COR-L47 (cell line): ENCODE data around the gene CXCL11.
"Not testable (repeated sequence)": the region's sequence is repeated elsewhere in the genome, so short reads cannot be mapped to it uniquely, and the experiment has no call there.

Experiments
- DNase-seq: peaks from one replicate; lab custom pipeline; 2025; lab: John Stamatoyannopoulos, UW

Gene CXCL11

DNA sequence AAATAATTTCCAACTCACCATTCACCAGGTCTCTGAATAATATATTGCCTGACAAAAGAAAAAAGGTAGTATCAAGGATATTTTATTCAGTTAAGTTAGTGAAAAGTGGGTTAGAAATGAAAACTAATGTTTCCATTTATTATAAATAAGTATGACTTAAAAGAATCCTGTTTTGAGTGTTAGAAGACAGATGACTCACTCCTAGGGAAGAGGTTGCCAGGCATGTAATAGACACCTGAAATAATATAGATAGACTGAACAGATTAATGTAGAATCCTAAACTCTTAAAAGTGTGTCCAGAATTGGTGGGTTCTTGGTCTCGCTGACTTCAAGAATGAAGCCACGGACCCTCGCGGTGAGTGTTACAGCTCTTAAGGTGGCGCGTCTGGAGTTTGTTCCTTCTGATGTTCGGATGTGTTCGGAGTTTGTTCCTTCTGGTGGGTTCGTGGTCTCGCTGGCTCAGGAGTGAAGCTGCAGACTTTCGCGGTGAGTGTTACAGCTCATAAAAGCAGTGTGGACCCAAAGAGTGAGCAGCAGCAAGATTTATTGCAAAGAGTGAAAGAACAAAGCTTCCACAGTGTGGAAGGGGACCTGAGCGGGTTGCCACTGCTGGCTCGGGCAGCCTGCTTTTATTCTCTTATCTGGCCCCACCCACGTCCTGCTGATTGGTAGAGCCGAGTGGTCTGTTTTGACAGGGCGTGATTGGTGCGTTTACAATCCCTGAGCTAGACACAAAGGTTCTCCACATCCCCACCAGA, 6.5 kb upstream of the CXCL11 start:
- DNase-seq, result not testable (repeated sequence)

DNA sequence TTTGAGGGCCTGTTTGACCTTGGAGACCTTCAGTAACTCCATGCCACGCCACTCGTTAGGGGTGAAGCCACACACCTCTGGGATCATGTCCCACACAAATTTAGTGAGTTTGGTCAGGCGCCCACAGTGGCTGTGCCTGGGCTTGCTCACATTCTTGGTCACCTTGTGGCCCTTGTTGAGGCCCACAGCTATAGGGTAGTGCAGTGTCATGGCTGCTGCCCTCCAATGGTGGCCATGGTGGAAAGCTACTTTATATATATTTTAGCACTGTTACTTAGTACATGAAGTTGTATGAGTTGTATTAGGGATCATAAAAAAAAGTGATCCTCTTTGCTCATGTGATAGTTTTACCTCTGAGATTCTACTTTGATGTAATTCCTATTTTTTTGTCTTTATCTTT, 985 bp upstream of the CXCL11 start:
- no peak for DNase-seq

DNA sequence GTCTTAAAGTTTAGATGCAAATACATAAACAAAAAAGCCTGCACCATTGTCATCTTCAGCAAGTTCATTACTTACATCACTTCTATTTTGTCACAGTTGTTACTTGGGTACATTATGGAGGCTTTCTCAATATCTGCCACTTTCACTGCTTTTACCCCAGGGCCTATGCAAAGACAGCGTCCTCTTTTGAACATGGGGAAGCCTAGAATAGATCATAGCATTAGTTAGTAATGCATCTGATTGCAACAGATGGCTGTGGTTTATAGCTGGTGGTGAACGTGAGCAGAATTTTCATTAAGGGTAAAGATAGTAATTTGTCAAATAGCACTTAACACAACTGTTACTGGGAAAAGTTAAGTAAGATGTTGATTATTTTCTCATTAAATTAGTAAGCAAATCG, 729 bp downstream of the CXCL11 start:
- DNase-seq, result no peak

DNA sequence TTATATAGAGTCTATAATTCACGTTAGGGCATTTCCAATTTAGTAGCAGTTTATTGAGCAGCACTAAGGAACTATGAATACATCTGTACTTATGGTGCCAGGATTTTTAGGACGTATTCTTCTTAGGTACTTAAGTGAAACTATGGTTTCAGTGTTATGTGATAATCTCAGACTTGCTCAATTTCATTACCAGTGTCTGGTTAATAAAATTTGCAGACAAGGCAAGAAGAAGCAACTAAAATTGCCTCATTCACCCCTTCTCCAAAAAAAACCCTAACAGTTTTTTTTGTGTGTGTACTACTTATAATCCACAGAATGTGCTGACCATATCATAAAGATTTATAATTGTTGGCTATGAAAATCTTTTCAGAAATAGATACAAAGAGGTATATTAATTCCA, 6.6 kb downstream of the CXCL11 start:
- no peak for DNase-seq

DNA sequence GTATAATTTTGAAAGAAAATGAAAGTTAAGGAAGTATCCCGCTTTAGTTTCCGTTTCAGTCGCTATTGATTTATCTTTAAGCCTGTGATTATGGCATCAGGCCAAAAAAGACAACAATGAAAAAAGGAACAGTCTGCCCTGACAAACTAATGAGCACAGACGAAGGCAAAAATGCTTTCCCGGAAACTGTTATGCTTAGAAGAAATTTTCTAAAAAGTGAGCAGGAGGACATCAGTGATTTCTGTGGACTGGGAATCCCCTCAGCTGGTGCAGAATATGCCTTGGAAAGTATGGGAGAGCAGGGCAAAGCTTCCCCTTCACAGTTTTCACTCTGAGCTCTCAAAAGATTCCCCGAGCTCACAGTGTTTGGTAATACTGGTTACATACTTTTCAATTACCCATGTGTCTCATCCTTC, 7.5 kb downstream of the CXCL11 start:
- peak; percentile 40 for DNase-seq

DNA sequence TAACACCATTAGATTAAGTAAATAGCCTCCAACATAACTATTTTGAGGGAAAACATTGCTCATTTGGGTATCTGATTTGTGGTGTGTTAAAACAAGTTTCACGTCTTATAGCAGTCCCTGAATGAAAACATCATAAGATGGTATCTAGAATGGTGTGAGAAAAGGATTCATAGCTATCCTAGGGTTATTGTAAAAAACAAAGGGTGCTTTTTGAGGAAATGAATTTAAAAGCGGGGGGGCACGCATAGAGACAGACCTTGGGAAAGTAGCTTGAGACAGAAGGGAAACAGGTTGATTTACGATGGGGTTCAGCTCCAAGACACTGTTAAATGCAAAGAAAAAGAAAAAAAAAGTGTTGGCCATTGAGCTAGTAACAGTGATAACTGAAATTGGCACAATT, 11.8 kb downstream of the CXCL11 start:
- no peak for DNase-seq

DNA sequence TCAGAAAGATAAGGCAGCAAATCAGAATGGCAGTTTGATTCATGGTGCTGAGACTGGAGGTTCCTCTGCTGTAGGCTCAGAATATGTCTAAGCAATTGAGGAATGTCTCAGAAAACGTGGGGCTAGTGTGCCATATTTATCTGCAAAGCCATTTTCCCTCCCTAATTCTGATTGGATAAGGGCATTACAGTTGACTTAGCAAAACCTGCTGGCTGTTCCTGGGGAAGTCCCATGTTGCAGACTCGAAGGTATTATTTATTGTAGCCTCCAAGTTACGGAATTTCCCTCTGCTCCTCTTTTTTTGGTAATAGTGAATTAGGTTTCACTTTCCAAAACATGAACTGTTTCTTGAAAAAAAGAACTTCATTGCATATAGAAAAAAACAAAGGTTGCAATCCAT, 12.5 kb downstream of the CXCL11 start, which contains the start of gene CXCL10:
CXCL10 (minus strand) TSS at position 109 of the 400 bp plus-strand sequence; CDS start at position 43, 66 bp downstream.
- DNase-seq, result no peak

DNA sequence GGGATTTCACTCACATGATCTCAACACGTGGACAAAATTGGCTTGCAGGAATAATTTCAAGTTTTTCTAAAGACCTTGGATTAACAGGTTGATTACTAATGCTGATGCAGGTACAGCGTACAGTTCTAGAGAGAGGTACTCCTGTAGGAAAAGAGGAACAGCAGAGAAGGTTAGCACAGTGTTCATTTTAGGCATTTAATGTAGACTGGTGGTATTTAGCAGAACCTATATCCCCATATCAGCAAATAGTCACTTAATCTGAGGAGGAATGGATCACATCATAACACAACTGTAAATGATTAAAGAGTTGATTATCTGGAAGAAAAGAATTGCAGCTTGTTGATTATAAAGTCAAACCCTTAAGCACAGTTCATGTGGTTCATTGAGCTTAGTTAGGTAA, 13.2 kb downstream of the CXCL11 start:
- no peak for DNase-seq

DNA sequence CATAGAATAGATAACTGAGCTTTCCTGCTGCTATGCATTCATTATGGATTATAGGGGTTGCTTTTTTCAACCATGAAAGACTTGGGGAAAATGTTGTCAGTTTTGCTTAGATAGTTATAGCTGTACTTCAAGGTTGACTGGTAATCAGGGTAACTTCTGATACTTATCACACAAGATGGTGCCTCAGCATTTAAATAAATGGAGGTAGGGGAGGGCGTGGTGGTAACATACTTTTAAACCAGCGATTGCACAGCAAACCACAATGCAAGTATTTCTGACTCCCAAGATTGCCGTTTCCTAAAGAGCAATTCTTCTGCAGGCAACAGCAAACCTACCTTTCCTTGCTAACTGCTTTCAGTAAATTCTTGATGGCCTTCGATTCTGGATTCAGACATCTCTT, 13.8 kb downstream of the CXCL11 start:
- no peak for DNase-seq

DNA sequence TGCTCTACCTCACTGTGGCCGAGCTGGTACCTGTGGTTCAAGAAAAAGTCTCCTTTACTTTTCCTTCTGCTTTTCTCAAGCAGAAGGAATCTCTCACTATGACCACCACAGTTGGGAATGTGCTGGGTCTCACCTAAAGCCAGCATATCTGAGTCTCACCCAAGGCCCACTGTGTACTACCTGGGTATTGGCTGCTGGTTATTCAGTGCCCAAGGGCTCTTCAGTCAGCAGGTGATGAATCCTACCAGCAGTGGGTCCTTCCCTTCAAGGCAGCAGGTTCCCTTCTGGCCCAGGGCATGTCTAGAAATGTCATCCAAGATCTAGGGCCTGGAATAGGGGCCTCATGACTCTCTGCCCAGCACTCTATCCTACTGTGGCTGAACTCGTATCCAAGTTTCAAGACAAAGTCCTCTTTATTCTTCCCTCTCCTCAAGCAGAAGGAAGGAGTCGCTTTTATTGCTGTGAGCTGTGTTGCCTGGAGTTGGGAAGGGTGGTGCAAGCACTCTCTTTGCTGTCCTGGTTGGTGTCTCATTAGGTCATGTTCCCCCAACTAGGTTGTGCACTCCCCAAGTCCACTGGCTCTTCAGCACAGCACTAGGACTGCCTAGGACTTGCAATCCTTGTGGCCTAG, 18.7 kb downstream of the CXCL11 start:
- DNase-seq, result no peak

DNA sequence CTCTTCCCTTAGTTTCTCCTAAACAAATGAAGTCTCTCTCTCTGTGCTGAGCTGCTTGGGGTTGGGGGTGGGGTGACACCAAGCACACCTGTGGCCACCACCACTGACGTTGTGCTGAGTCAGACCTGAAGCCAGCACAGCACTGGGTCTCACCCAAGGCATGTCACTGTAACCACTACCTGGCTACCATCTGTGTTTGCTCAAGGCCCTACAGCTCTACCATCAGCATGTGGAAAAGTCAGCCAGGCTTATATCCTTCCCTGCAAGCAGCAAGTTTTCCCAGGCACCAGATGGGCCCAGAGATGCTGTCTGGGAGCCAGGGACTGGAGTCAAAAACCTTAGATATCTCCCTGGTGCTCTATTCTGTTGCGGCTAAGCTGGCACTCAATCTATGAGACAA, 19.5 kb downstream of the CXCL11 start:
- DNase-seq, result no peak

DNA sequence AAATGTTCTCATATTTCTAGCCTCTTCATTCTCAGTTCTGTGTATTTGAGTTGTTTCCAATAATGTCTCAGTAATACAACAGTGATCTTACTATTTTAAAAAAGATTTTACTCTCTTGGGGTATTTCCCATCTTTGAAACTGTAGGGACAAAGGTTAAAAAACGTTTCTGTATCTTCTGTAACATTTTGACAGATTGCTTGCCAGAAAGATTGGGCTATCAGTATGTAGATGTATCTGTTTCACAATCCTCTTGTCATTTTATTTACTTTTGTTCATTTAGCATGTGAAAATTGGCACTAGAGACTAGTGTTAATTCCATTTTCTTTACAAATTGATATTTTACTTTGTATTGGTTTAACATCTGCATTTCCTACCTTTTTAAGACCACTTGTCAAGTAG, 22.3 kb downstream of the CXCL11 start:
- no peak for DNase-seq

DNA sequence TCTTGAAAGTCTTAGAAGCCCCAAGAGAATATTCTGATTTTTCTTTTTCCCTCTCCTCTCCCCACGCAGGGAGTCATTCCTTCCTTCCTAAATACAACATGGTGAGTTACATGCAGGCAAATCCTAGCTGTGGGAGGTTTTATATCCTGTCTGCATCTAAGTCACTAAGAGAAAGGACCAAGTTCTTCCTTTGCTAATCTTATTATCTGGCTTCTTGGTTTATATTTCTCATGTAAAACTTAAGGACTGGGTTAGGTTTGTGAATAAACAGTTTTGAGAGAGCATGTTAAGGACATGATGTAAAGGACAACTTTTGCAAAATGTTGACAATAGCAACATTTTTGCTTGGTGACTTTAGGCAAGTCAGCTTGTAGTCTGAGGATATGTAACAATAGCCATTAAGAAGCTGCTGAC, 23.5 kb downstream of the CXCL11 start:
- DNase-seq, result no peak

DNA sequence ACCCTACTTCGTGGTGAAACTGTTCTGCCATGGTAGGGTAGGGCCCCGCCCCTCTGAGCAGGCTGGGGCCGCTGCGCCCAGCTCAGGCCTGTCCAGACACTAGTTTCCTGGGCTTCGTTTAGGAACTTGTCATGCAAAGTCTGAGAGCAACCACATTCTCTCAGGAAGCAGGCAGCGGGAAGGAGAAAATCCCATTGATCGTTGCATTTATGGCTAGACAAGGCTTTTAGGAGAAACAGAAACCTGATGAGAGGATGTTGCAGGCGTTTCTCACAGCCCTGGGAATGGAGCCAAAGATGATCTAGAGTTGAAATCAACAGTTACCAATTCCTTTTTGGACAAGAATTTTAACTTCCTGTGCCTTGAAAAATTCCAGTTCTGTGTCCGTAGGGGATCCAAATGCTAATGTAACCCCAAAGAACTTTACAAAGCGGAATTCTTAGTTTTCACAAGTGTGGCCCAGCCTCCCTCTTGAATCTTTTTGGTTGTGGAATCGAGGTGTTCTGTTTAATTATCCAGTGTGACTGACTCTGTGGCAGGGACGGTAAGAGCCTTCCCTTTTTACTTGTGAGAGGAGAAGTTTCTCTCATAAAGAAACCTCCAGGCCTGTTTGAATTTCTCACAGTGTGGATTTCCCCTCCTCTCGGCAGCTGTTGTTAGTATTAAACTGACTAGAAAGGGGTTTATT, 24.0 kb downstream of the CXCL11 start:
- DNase-seq, result no peak

DNA sequence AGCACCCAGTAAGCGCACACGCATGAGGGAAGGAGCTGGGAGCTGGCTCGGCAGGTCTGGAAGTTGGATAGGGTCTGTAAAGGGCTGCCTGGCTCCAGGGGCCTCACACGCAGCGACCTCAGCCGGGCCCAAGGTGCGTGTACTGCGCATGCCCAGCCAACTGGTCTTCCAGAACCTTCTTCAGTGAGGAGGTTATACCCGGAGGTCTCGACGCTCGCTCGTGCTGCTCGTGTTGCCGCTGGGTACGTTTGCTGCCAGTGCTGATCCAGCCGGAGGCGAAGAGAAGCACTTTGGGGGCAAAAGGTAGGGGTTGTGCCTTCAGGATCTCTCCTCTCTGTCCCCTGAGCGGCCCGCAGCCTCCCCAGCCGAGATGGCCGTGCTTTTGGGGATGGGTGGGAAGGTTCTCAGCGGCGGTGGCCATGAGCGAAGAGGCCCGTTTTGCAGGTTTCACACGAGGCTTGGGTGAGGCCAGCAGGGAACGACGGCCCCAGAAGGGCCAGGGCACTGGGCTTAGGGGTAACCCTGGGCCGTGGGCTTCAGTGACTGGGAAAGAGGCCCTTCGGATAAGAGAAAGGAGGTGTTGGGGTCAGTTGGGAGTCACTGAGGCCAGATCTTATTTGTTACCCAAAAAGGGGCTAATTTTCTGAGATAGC, 24.7 kb downstream of the CXCL11 start:
- DNase-seq, result no peak

DNA sequence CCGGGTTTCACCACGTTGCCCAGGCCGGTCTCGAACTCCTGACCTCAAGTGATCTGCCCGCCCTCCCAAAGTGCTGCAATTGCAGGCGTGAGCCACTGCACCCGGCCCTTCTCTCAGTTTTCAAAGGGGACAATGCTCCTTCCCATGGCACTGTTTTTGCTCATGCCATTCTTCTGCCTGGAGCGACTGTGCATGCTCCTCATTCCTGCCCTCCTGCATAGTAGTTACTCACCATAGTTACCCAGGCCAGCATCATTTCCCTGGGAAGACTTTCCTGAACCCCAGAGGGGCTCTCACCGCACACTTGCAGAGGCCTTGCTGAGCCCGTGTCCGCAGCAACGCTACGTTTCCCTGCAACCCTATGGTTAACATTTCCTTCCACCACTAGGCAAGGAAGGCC, 25.3 kb downstream of the CXCL11 start:
- no peak for DNase-seq

DNA sequence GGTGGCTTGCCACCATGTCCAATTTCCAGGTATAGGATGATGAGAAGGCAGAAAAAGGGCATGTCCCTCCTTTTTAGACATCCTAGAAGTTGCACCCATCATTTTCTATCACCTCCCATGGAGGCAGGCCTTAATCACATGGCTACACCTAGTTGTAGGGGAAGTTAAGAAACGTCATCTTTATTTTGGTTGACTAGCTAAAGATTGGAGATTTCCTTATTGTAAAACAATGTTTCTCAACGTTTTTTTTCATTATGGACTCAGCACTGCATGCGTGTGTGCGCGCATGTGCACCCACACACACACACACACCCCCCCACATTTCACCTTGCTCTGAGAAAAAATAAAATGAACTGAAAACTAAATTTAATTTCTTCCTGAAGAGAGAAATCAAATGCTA, 26.6 kb downstream of the CXCL11 start:
- DNase-seq, result no peak

DNA sequence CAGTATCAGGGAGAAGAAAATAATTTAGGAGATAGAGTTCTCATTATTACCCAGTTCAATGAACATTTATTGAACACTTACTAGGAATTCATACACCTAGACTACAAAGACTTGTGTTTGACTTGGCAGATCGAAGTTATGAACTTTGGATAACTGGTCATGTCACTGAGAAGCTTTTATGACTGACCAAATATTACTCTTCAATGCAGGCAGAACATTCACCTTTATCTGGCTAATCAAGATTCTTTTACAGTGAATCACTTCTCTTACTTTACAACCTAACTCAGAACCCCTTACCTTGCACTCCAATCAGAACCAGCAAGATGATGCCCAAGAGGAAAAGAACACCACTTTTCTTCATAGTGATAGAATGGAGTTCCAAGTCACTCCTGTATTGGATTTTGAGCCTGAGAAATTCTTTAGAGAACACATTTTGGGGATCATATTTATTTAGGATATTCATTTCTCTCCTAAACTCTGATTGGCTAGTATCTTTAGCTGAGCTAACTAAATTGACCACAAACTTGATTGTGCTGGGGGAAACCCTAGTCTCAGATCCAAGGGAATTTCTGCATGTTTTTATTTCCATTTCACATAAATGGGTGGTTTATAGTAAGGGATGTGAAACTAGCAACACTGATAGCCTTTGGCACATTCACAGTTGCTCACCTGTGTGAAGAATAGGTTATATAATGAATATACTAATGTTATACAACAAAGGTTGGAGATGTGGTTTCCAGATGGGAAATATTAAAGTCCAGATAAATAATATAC, 28.6 kb downstream of the CXCL11 start, which contains the start of gene CXCL9:
CXCL9 (minus strand) TSS at position 421 of the 774 bp plus-strand sequence; CDS start at position 361, 60 bp downstream.
- no peak for DNase-seq

DNA sequence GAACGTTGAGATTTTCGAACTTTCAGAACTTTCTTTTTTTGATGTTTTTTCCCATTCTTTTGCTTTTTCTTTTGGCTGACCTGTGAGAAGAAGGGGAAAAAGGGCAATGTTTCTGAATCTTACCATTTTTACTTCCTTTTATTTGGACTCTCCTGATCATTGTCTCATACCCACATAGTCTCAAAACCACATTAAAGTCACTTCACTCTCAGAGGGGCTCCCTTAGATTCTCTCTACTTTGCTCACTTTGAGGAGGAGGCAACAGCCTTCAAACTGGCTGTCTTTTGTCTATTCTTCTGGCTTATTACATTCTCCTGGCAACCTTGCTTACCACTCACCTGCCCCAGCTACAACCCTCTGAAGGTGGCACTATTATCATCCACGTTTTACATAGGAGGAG, 32.2 kb downstream of the CXCL11 start:
- DNase-seq, result no peak

DNA sequence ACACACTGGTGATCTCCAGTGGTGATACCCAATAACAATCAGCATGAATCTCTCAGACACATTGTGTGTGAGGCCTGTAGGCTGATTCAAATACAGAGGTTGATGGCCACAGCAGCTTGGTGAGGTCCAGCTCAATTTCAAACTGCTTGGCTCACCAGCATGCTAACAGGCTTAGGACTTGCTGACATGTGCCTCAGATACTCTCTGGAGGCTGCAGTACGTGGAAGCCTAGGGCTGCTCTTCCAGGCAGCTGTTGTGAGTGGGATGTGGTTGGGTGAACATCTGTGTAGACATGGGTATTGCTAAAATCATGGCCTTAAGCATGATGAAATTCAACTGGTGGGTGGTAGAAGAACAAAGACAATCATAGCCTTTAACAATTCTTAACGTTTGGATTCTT, 32.8 kb downstream of the CXCL11 start:
- DNase-seq, result no peak

DNA sequence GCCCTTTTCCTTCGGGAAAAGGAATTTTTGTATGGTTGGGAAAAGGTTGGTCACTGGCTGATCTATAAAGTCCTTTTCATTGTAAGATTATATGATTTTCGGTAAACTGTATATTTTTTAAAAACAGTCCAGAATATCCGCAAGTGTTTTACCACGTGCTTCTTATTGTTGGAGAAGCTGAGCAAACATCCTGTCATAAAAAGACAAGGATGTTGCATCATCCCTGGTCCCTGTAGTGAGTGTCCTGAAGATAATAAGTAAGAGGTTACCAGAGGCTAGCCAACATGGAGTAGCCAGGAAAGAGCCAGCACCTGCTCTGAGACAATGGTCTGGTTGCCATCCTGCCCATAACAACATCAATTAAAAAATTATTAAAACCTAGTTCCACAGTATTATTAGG, 33.7 kb downstream of the CXCL11 start:
- DNase-seq, result peak; percentile 26

DNA sequence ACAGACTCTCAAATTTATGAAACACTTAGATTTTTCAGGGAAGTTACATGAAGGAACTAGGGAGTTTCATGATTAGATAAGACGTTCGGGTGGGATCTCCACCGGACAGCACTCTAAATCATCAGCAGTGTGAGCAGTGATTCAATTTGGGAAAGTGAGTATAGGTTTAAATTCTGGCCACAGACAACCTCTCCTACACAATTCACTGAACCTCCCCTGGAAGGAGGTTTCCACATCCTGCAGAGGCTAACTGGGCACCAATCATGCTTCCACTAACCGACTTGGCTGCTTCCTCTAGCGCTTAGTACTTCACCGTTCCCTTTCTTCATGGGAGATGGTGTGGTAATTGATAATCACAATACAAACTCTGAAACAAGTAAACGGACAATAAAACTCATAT, 34.2 kb downstream of the CXCL11 start:
- no peak for DNase-seq
